GM10266 (cell line): ENCODE measurements around the gene OLIG1.

Experiments used
- DNase-seq: peaks from one replicate; pipeline ENCODE4 v3.0.0; 2012; ENCODE audit errors: extremely low spot score
- TF ChIP-seq, protein P1 (sequence below): IDR thresholded peaks from 2 replicates; pipeline ENCODE4 v1.5.1; 2012; ENCODE audit warnings: mild to moderate bottlenecking, low read depth; ENCODE audit not compliant: control insufficient read depth, insufficient read depth; ENCODE audit errors: missing control alignments

The OLIG1 gene

GRCh38 chr21:33027401-33028286 lies 42.3 kb upstream of the OLIG1 start:
- DNase-seq = peak; percentile 46
- TF ChIP-seq, protein P1, sequence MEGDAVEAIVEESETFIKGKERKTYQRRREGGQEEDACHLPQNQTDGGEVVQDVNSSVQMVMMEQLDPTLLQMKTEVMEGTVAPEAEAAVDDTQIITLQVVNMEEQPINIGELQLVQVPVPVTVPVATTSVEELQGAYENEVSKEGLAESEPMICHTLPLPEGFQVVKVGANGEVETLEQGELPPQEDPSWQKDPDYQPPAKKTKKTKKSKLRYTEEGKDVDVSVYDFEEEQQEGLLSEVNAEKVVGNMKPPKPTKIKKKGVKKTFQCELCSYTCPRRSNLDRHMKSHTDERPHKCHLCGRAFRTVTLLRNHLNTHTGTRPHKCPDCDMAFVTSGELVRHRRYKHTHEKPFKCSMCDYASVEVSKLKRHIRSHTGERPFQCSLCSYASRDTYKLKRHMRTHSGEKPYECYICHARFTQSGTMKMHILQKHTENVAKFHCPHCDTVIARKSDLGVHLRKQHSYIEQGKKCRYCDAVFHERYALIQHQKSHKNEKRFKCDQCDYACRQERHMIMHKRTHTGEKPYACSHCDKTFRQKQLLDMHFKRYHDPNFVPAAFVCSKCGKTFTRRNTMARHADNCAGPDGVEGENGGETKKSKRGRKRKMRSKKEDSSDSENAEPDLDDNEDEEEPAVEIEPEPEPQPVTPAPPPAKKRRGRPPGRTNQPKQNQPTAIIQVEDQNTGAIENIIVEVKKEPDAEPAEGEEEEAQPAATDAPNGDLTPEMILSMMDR = no peak

- DNase-seq = peak; percentile 35
- TF ChIP-seq, protein P1 = no peak
Measured at GRCh38 chr21:33028287-33028670, 41.7 kb upstream of the OLIG1 start.

- DNase-seq = peak; percentile 39
- TF ChIP-seq, protein P1 = no peak
Measured at GRCh38 chr21:33028773-33029384, 41.1 kb upstream of the OLIG1 start.

DNA sequence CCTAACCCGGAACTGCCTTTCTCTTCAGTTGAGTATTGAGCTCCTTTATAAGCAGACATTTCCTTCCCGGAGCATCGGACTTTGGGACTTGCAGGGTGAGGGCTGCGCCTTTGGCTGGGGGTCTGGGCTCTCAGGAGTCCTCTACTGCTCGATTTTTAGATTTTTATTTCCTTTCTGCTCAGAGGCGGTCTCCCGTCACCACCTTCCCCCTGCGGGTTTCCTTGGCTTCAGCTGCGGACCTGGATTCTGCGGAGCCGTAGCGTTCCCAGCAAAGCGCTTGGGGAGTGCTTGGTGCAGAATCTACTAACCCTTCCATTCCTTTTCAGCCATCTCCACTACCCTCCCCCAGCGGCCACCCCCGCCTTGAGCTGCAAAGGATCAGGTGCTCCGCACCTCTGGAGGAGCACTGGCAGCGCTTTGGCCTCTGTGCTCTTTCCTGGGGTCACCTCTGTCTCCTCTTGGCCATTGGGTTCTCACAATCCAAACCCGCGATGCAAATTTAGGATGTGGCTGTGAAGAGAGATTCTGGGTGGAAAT lies 40.5 kb upstream of the OLIG1 start:
- no peak for DNase-seq
- TF ChIP-seq, protein P1 = no peak

DNA sequence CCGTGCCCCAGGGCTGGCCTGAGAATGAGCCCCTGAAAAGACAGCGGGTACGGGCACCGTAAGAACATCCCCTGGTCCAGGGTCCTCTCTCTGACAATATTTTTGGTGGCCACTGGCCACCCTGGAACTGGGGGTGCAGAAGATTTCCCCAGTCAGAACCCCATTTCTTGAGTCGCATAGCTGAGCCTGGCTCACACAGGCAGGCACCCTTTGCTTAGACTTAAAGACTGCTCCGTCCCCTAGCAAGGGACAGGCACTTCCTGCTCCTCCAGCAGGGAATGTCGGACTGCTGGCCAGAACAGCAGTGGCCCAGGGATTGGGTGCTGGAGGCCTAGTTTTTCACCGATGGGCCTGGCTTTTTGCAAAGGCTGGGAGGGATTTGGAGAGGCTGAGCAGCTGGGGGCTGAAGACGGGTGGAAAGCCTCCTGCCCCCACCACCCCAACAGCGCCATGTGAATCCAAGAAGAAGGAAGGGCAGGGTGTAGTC lies 39.9 kb upstream of the OLIG1 start:
- TF ChIP-seq, protein P1 = no peak
- peak; percentile 16 for DNase-seq

- DNase-seq = peak; percentile 39
- TF ChIP-seq, protein P1 = no peak
Measured at GRCh38 chr21:33030633-33031032, 39.3 kb upstream of the OLIG1 start.
